OCI-LY7 (cell line): ENCODE data around the gene CPSF7. TPM values are rescaled to one million over a fixed set of nuclear protein-coding genes. Genes with fewer than 3 reads are reported as not detected.

Experiments
- BruUV-seq: library from RNA; stranded (reverse); fragments of 400-500 nt; replicated peaks from 2 replicates; lab custom pipeline; 2021; lab: Mats Ljungman, UMichigan
- CTCF ChIA-PET: fragments of 300-600 bp; sonication (Branson Sonifier 250); formaldehyde crosslinking; loops from one replicate; lab custom pipeline; 2022; ENCODE audit warnings: antibody characterized with exemption; ENCODE audit not compliant: unreplicated experiment; lab: Charles Lee
- POLR2A ChIA-PET: fragments of 300-600 bp; sonication (Branson Sonifier 250); formaldehyde crosslinking; loops from one replicate; lab custom pipeline; 2022; ENCODE audit warnings: antibody characterized with exemption; lab: Charles Lee
- DNase-seq: peaks from one replicate; pipeline ENCODE4 v3.0.0-alpha.2; 2015; ENCODE audit warnings: low spot score
- H2AFZ ChIP-seq: fragments of 200-600 bp; sonication (generic), shearing (Covaris generic); 2 replicates; pipeline ENCODE4 v1.6.1; 2014; ENCODE audit warnings: mild to moderate bottlenecking, antibody characterized with exemption, low read length, moderate library complexity
- H3K27ac ChIP-seq: fragments of 200-600 bp; sonication (generic); 2 replicates; pipeline ENCODE4 v1.5.1; 2014; ENCODE audit warnings: mixed run types, low read depth, mild to moderate bottlenecking, moderate library complexity, low read length, inconsistent platforms; ENCODE audit not compliant: poor library complexity, severe bottlenecking
- H3K36me3 ChIP-seq: fragments of 200-600 bp; sonication (generic); 2 replicates; pipeline ENCODE4 v1.6.1; 2014; ENCODE audit warnings: mild to moderate bottlenecking, antibody characterized with exemption, low read length, moderate library complexity, mixed read lengths; ENCODE audit not compliant: insufficient read depth
- H3K4me1 ChIP-seq: fragments of 200-600 bp; sonication (generic); 2 replicates; pipeline ENCODE4 v1.5.1; 2014; ENCODE audit warnings: mild to moderate bottlenecking, low read length; ENCODE audit not compliant: insufficient read depth, poor library complexity, severe bottlenecking
- H3K4me2 ChIP-seq: fragments of 200-600 bp; sonication (generic); 2 replicates; pipeline ENCODE4 v1.6.1; 2014; ENCODE audit warnings: mild to moderate bottlenecking, low read length
- H3K4me3 ChIP-seq: fragments of 200-600 bp; sonication (generic); 2 replicates; pipeline ENCODE4 v1.5.1; 2014; ENCODE audit warnings: mild to moderate bottlenecking, low read depth, low read length; ENCODE audit not compliant: poor library complexity, severe bottlenecking
- H3K79me2 ChIP-seq: fragments of 200-600 bp; sonication (generic); 2 replicates; pipeline ENCODE4 v1.6.1; 2016; ENCODE audit warnings: low read depth, mild to moderate bottlenecking, low read length, moderate library complexity, mixed read lengths; ENCODE audit not compliant: insufficient read depth
- H3K9me2 ChIP-seq: fragments of 200-600 bp; sonication (generic); 2 replicates; pipeline ENCODE4 v1.6.1; 2016; ENCODE audit warnings: mild to moderate bottlenecking, low read length, mixed read lengths; ENCODE audit not compliant: insufficient read depth
- H3K9me3 ChIP-seq: fragments of 200-600 bp; sonication (generic); 2 replicates; pipeline ENCODE4 v1.6.1; 2014; ENCODE audit warnings: mild to moderate bottlenecking, mixed run types, low read length, mixed read lengths
- H4K20me1 ChIP-seq: fragments of 200-600 bp; sonication (generic); 2 replicates; pipeline ENCODE4 v1.6.1; 2014; ENCODE audit warnings: mild to moderate bottlenecking, antibody characterized with exemption, low read length, moderate library complexity, mixed read lengths; ENCODE audit not compliant: insufficient read depth
- CTCF ChIP-seq: fragments of 200-600 bp; sonication (generic); conservative IDR thresholded peaks from 2 replicates; pipeline ENCODE4 v1.5.1; 2014; ENCODE audit warnings: mild to moderate bottlenecking, antibody characterized with exemption, low read length, moderate library complexity, mixed read lengths
- EZH2phosphoT487 ChIP-seq: fragments of 200-600 bp; sonication (generic); IDR thresholded peaks from 2 replicates; pipeline ENCODE4 v1.6.1; 2018; ENCODE audit warnings: low read depth, borderline replicate concordance, mild to moderate bottlenecking, mixed run types, antibody characterized with exemption, low read length, moderate library complexity, mixed read lengths
- intact Hi-C: fragments of 100-400 bp; cut with micrococcal nuclease; formaldehyde crosslinking; loops from one replicate; pipeline ENCODE4 v1.10.0; 2022; ENCODE audit not compliant: unreplicated experiment
- total RNA-seq, 2 experiments: library from RNA; depleted of rRNA in 1 of 2; stranded (reverse); fragments of >200 nt in 1 of 2; shearing (Covaris generic) in 1 of 2; gene quantifications; 2 replicates each; pipeline ENCODE4 v1.2.3, GENCODE V29; 2014 to 2022

CPSF7 gene
- total RNA-seq, 2 experiments from 2014 or later, result 69.4 to 128 TPM

GRCh38 chr11:61361741-61362541, 67.8 kb downstream of the CPSF7 start, which contains the start of the genes CYB561A3 and TMEM138:
CYB561A3 (minus strand) TSS chr11:61361882; CDS start chr11:61356713, 5,169 bp downstream.
TMEM138 (plus strand) TSS chr11:61362374; CDS start chr11:61364391, 2,017 bp downstream.
- H4K20me1 ChIP-seq, result no peaks in the 10 kb centered on the region
- peaks cover 45% of the 10 kb centered on the region for H3K4me1 ChIP-seq
- H3K4me3 ChIP-seq, result peak within 1 kb of the TSS; percentile 86
- H3K9me2 ChIP-seq, result no peaks in the 10 kb centered on the region
- H3K27ac ChIP-seq, result peak within 1 kb of the TSS; percentile 89
- peaks cover 51% of the 10 kb centered on the region for H3K79me2 ChIP-seq
- intact Hi-C loops, result loop anchor here (5.0 kb wide), 1 partner anchor 65 kb away; the partner anchor contains the start of gene CPSF7
- ChIA-PET POLR2A (interaction anchor here (0.5 to 4.7 kb wide), 13 partner anchors 9 to 1468 kb away, joined by 3 to 80 read pairs (median 5); partner anchors contain the start of genes CPSF7, DDB1, SDHAF2 and TKFC), CTCF (interaction anchor here (0.9 to 1.8 kb wide), 3 partner anchors 26 to 67 kb away, joined by 3 to 13 read pairs (median 3); partner anchors contain the start of gene VWCE)
- H2AFZ ChIP-seq, result peak within 1 kb of the TSS; percentile 65
- peak; percentile 95 for DNase-seq
- H3K36me3 ChIP-seq, result peaks cover 39% of the 10 kb centered on the region
- peak within 1 kb of the TSS; percentile 85 for H3K4me2 ChIP-seq
- BruUV-seq, result no TSS peak
- TF ChIP-seq EZH2phosphoT487 (no peak), CTCF (no peak)
- no peaks in the 10 kb centered on the region for H3K9me3 ChIP-seq

GRCh38 chr11:61361237-61361740, 68.5 kb downstream of the CPSF7 start:
- no peaks in the 10 kb centered on the region for H3K9me2 ChIP-seq
- no peak overlapping the region for H2AFZ ChIP-seq
- TSS peak; percentile 74 for BruUV-seq
- no peaks in the 10 kb centered on the region for H3K9me3 ChIP-seq
- peak overlapping the region; percentile 86 for H3K4me3 ChIP-seq
- H3K4me1 ChIP-seq, result peaks cover 52% of the 10 kb centered on the region
- H3K79me2 ChIP-seq, result peaks cover 51% of the 10 kb centered on the region
- intact Hi-C loops, result loop anchor here (5.0 kb wide), 1 partner anchor 66 kb away; the partner anchor contains the start of gene CPSF7
- H3K36me3 ChIP-seq, result peaks cover 33% of the 10 kb centered on the region
- H3K27ac ChIP-seq, result peak overlapping the region; percentile 89
- CTCF ChIA-PET, result interaction anchor here (0.7 to 1.8 kb wide), 4 partner anchors 25 to 27 kb away, joined by 3 to 13 read pairs (median 4); no protein-coding TSS in a partner anchor
- H4K20me1 ChIP-seq, result no peaks in the 10 kb centered on the region
- TF ChIP-seq CTCF (no peak), EZH2phosphoT487 (no peak)
- POLR2A ChIA-PET, result interaction anchor here (0.5 to 4.7 kb wide), 7 partner anchors 11 to 776 kb away, joined by 3 to 80 read pairs (median 4); partner anchors contain the start of genes CPSF7, DDB1, SDHAF2 and TKFC
- no peak for DNase-seq
- H3K4me2 ChIP-seq, result peak overlapping the region; percentile 85
